Activated naive CD8-positive, alpha-beta T cell (primary cell): ENCODE measurements around the gene GRIK4.

Experiments
- H3K27ac Mint-ChIP-seq: one replicate; pipeline ENCODE4 v1.8.0; 2021; ENCODE audit warnings: mixed read lengths
- H3K27me3 Mint-ChIP-seq: one replicate; pipeline ENCODE4 v1.8.0; 2021; ENCODE audit warnings: mixed read lengths
- H3K36me3 Mint-ChIP-seq: one replicate; pipeline ENCODE4 v1.8.0; 2021; ENCODE audit warnings: mixed read lengths
- H3K4me1 Mint-ChIP-seq: one replicate; pipeline ENCODE4 v1.8.0; 2021; ENCODE audit warnings: low read depth, mixed read lengths
- H3K4me3 Mint-ChIP-seq: one replicate; pipeline ENCODE4 v1.8.0; 2021; ENCODE audit warnings: mild to moderate bottlenecking, mixed read lengths
- H3K9me3 Mint-ChIP-seq: one replicate; pipeline ENCODE4 v1.8.0; 2021; ENCODE audit warnings: low read depth, mixed read lengths

The GRIK4 gene

GRCh38 chr11:120914021-120914420 is 402.5 kb downstream of the GRIK4 start:
- no peak overlapping the region for H3K4me3 Mint-ChIP-seq
- H3K36me3 Mint-ChIP-seq: no peaks in the 10 kb centered on the region
- no peaks in the 10 kb centered on the region for H3K4me1 Mint-ChIP-seq
- no peak overlapping the region for H3K27ac Mint-ChIP-seq
- H3K27me3 Mint-ChIP-seq: peaks cover 4% of the 10 kb centered on the region
- no peaks in the 10 kb centered on the region for H3K9me3 Mint-ChIP-seq

- H3K36me3 Mint-ChIP-seq: no peaks in the 10 kb centered on the region
- H3K27me3 Mint-ChIP-seq: peaks cover 4% of the 10 kb centered on the region
- no peaks in the 10 kb centered on the region for H3K9me3 Mint-ChIP-seq
- no peaks in the 10 kb centered on the region for H3K4me1 Mint-ChIP-seq
- no peak overlapping the region for H3K4me3 Mint-ChIP-seq
- no peak overlapping the region for H3K27ac Mint-ChIP-seq
Observed at GRCh38 chr11:120914601-120915000, 403.1 kb downstream of the GRIK4 start.

GRCh38 chr11:120917559-120918239 is 406.2 kb downstream of the GRIK4 start:
- Mint-ChIP-seq H3K4me3 (no peak overlapping the region), H3K36me3 (no peaks in the 10 kb centered on the region), H3K9me3 (no peaks in the 10 kb centered on the region), H3K27ac (no peak overlapping the region), H3K4me1 (no peaks in the 10 kb centered on the region), H3K27me3 (no peaks in the 10 kb centered on the region)

GRCh38 chr11:120918257-120918656 is 406.7 kb downstream of the GRIK4 start:
- Mint-ChIP-seq H3K4me3 (no peak overlapping the region), H3K27me3 (no peaks in the 10 kb centered on the region), H3K36me3 (no peaks in the 10 kb centered on the region), H3K27ac (no peak overlapping the region), H3K4me1 (no peaks in the 10 kb centered on the region), H3K9me3 (no peaks in the 10 kb centered on the region)

- H3K9me3 Mint-ChIP-seq: no peaks in the 10 kb centered on the region
- H3K36me3 Mint-ChIP-seq: no peaks in the 10 kb centered on the region
- H3K4me1 Mint-ChIP-seq: no peaks in the 10 kb centered on the region
- no peak overlapping the region for H3K4me3 Mint-ChIP-seq
- no peak overlapping the region for H3K27ac Mint-ChIP-seq
- no peaks in the 10 kb centered on the region for H3K27me3 Mint-ChIP-seq
Observed at GRCh38 chr11:120919045-120919444, 407.5 kb downstream of the GRIK4 start.

- Mint-ChIP-seq H3K36me3 (no peaks in the 10 kb centered on the region), H3K27me3 (no peaks in the 10 kb centered on the region), H3K4me1 (no peaks in the 10 kb centered on the region), H3K27ac (no peak overlapping the region), H3K4me3 (no peak overlapping the region), H3K9me3 (no peaks in the 10 kb centered on the region)
Observed at GRCh38 chr11:120919566-120919965, 408.0 kb downstream of the GRIK4 start.

- H3K27ac Mint-ChIP-seq: no peak overlapping the region
- no peak overlapping the region for H3K4me3 Mint-ChIP-seq
- no peaks in the 10 kb centered on the region for H3K9me3 Mint-ChIP-seq
- no peaks in the 10 kb centered on the region for H3K4me1 Mint-ChIP-seq
- H3K27me3 Mint-ChIP-seq: no peaks in the 10 kb centered on the region
- H3K36me3 Mint-ChIP-seq: no peaks in the 10 kb centered on the region
Observed at GRCh38 chr11:120923866-120924508, 412.4 kb downstream of the GRIK4 start.

GRCh38 chr11:120925944-120926343 is 414.4 kb downstream of the GRIK4 start:
- H3K4me1 Mint-ChIP-seq: no peaks in the 10 kb centered on the region
- H3K9me3 Mint-ChIP-seq: no peaks in the 10 kb centered on the region
- H3K27ac Mint-ChIP-seq: no peak overlapping the region
- H3K36me3 Mint-ChIP-seq: no peaks in the 10 kb centered on the region
- no peaks in the 10 kb centered on the region for H3K27me3 Mint-ChIP-seq
- H3K4me3 Mint-ChIP-seq: no peak overlapping the region

GRCh38 chr11:120928627-120929026 is 417.1 kb downstream of the GRIK4 start:
- Mint-ChIP-seq H3K27me3 (peaks cover 4% of the 10 kb centered on the region), H3K4me1 (no peaks in the 10 kb centered on the region), H3K27ac (no peak overlapping the region), H3K9me3 (no peaks in the 10 kb centered on the region), H3K4me3 (no peak overlapping the region), H3K36me3 (no peaks in the 10 kb centered on the region)

- H3K27ac Mint-ChIP-seq: no peak overlapping the region
- peaks cover 4% of the 10 kb centered on the region for H3K27me3 Mint-ChIP-seq
- H3K36me3 Mint-ChIP-seq: no peaks in the 10 kb centered on the region
- H3K4me1 Mint-ChIP-seq: no peaks in the 10 kb centered on the region
- no peaks in the 10 kb centered on the region for H3K9me3 Mint-ChIP-seq
- H3K4me3 Mint-ChIP-seq: no peak overlapping the region
Observed at GRCh38 chr11:120929090-120929489, 417.5 kb downstream of the GRIK4 start.

- no peak overlapping the region for H3K27ac Mint-ChIP-seq
- H3K27me3 Mint-ChIP-seq: peaks cover 4% of the 10 kb centered on the region
- no peak overlapping the region for H3K4me3 Mint-ChIP-seq
- H3K4me1 Mint-ChIP-seq: no peaks in the 10 kb centered on the region
- H3K9me3 Mint-ChIP-seq: no peaks in the 10 kb centered on the region
- H3K36me3 Mint-ChIP-seq: no peaks in the 10 kb centered on the region
Observed at GRCh38 chr11:120929664-120930154, 418.2 kb downstream of the GRIK4 start.

GRCh38 chr11:120931057-120931779 is 419.7 kb downstream of the GRIK4 start:
- Mint-ChIP-seq H3K4me3 (no peak overlapping the region), H3K9me3 (no peaks in the 10 kb centered on the region), H3K27me3 (peaks cover 4% of the 10 kb centered on the region), H3K27ac (no peak overlapping the region), H3K4me1 (no peaks in the 10 kb centered on the region), H3K36me3 (no peaks in the 10 kb centered on the region)

- Mint-ChIP-seq H3K9me3 (no peaks in the 10 kb centered on the region), H3K27me3 (peaks cover 4% of the 10 kb centered on the region), H3K27ac (no peak overlapping the region), H3K4me1 (no peaks in the 10 kb centered on the region), H3K36me3 (no peaks in the 10 kb centered on the region), H3K4me3 (no peak overlapping the region)
Observed at GRCh38 chr11:120932305-120932915, 420.9 kb downstream of the GRIK4 start.

GRCh38 chr11:120936356-120936755 is 424.8 kb downstream of the GRIK4 start:
- Mint-ChIP-seq H3K9me3 (no peaks in the 10 kb centered on the region), H3K36me3 (no peaks in the 10 kb centered on the region), H3K4me1 (no peaks in the 10 kb centered on the region), H3K27ac (no peak overlapping the region), H3K4me3 (no peak overlapping the region), H3K27me3 (peaks cover 12% of the 10 kb centered on the region)

GRCh38 chr11:120937501-120937900 is 426.0 kb downstream of the GRIK4 start:
- no peaks in the 10 kb centered on the region for H3K9me3 Mint-ChIP-seq
- no peaks in the 10 kb centered on the region for H3K36me3 Mint-ChIP-seq
- no peak overlapping the region for H3K27ac Mint-ChIP-seq
- H3K27me3 Mint-ChIP-seq: peaks cover 15% of the 10 kb centered on the region
- H3K4me1 Mint-ChIP-seq: no peaks in the 10 kb centered on the region
- H3K4me3 Mint-ChIP-seq: no peak overlapping the region
